DND-41 (cell line): ENCODE data around the gene C7orf33.
"Not testable (repeated sequence)": the region's sequence is repeated elsewhere in the genome, so short reads cannot be mapped to it uniquely, and the experiment has no call there.

ENCODE experiments used
- ATAC-seq: fragments of 200-7000 bp; cut with Tn5 transposase; 3 replicates; pipeline ENCODE4 v1.9.1; 2021; ENCODE audit warnings: low read depth; ENCODE audit not compliant: insufficient read depth
- DNase-seq: peaks from one replicate; pipeline ENCODE4 v3.0.0-alpha.2; 2020
- H2AFZ ChIP-seq: 2 replicates; pipeline ENCODE4 v1.6.0; 2012; ENCODE audit warnings: low read depth, low read length
- H3K27ac ChIP-seq: 2 replicates; pipeline ENCODE4 v1.5.1; 2012; ENCODE audit warnings: low read length, inconsistent platforms
- H3K27me3 ChIP-seq: fragments of 200-600 bp; sonication (generic); 2 replicates; pipeline ENCODE4 v1.6.0; 2012; ENCODE audit warnings: low read length, mild to moderate bottlenecking, inconsistent platforms; ENCODE audit not compliant: insufficient read depth, poor library complexity
- H3K36me3 ChIP-seq: 2 replicates; pipeline ENCODE4 v1.5.1; 2012; ENCODE audit warnings: low read length, inconsistent platforms; ENCODE audit not compliant: insufficient read depth
- H3K4me1 ChIP-seq: 2 replicates; pipeline ENCODE4 v1.5.1; 2012; ENCODE audit warnings: mild to moderate bottlenecking, low read length; ENCODE audit not compliant: insufficient read depth
- H3K4me2 ChIP-seq: 2 replicates; pipeline ENCODE4 v1.6.0; 2012; ENCODE audit warnings: mild to moderate bottlenecking, moderate library complexity, low read length, inconsistent platforms; ENCODE audit not compliant: insufficient read depth
- H3K4me3 ChIP-seq, 2 experiments: fragments of 200-600 bp in 1 of 2; shearing (Covaris generic) in 1 of 2; 2 replicates each; pipeline ENCODE4 v1.5.1; 2012 to 2016; ENCODE audit warnings: inconsistent platforms in 2 of 2, low read length in 2 of 2, mild to moderate bottlenecking in 2 of 2, low read depth in 1 of 2, moderate library complexity in 1 of 2
- H3K79me2 ChIP-seq: 2 replicates; pipeline ENCODE4 v1.6.0; 2012; ENCODE audit warnings: low read length, inconsistent platforms; ENCODE audit not compliant: insufficient read depth
- H3K9ac ChIP-seq: 2 replicates; pipeline ENCODE4 v1.6.0; 2012; ENCODE audit warnings: low read depth, mild to moderate bottlenecking, inconsistent platforms, low read length, moderate library complexity
- H3K9me3 ChIP-seq: 2 replicates; pipeline ENCODE4 v1.5.1; 2012; ENCODE audit warnings: low read length, moderate library complexity, mild to moderate bottlenecking, inconsistent platforms; ENCODE audit not compliant: insufficient read depth, severe bottlenecking
- H4K20me1 ChIP-seq: 2 replicates; pipeline ENCODE4 v1.6.0; 2012; ENCODE audit warnings: low read length; ENCODE audit not compliant: insufficient read depth
- EZH2 ChIP-seq: IDR thresholded peaks from 3 replicates; pipeline ENCODE4 v1.6.1; 2012; ENCODE audit warnings: borderline replicate concordance, low read depth, mild to moderate bottlenecking, moderate library complexity, low read length, inconsistent platforms; ENCODE audit not compliant: severe bottlenecking
- TF ChIP-seq, protein P1 (sequence below): IDR thresholded peaks from 2 replicates; pipeline ENCODE4 v1.5.1; 2012; ENCODE audit warnings: borderline replicate concordance, low read length, moderate library complexity, mild to moderate bottlenecking; ENCODE audit not compliant: poor library complexity, severe bottlenecking; ENCODE audit errors: extremely low read depth

C7orf33 gene

DNA sequence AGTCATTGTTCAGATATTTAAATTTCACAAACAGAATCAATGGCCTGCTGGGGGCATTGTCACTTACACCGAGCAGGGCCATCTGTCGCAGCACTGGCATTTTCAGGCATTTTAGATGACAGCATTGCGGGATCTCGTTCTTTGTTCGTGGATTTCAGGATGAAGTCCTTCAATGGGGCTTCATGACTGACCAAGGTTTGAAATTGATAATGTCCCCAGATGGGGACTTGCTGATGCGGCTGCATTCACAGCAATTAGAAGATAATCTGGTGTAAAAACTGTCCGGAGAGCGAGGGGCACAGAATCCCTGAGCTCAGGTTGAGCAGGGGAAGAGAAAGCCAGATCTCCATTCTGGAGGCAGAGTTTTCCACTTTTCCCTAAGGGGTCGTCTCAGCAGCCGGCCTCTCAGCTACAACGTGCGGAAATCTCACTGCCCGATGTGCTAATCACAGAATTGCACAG lies 1.9 kb upstream of the C7orf33 start:
- H2AFZ ChIP-seq, result no peak overlapping the region
- no peaks in the 10 kb centered on the region for H3K4me1 ChIP-seq
- no peaks in the 10 kb centered on the region for H3K36me3 ChIP-seq
- H3K4me3 ChIP-seq, result no peak overlapping the region
- no peak for ATAC-seq
- no peaks in the 10 kb centered on the region for H3K79me2 ChIP-seq
- H3K9me3 ChIP-seq, result no peaks in the 10 kb centered on the region
- no peak overlapping the region for H3K4me2 ChIP-seq
- H3K27me3 ChIP-seq, result peaks cover 18% of the 10 kb centered on the region
- H4K20me1 ChIP-seq, result no peaks in the 10 kb centered on the region; the same call in 1 of the 2 replicates
- no peak overlapping the region for H3K27ac ChIP-seq
- no peak for DNase-seq
- H3K9ac ChIP-seq, result no peak overlapping the region
- TF ChIP-seq EZH2, result no peak
- TF ChIP-seq, protein P1, sequence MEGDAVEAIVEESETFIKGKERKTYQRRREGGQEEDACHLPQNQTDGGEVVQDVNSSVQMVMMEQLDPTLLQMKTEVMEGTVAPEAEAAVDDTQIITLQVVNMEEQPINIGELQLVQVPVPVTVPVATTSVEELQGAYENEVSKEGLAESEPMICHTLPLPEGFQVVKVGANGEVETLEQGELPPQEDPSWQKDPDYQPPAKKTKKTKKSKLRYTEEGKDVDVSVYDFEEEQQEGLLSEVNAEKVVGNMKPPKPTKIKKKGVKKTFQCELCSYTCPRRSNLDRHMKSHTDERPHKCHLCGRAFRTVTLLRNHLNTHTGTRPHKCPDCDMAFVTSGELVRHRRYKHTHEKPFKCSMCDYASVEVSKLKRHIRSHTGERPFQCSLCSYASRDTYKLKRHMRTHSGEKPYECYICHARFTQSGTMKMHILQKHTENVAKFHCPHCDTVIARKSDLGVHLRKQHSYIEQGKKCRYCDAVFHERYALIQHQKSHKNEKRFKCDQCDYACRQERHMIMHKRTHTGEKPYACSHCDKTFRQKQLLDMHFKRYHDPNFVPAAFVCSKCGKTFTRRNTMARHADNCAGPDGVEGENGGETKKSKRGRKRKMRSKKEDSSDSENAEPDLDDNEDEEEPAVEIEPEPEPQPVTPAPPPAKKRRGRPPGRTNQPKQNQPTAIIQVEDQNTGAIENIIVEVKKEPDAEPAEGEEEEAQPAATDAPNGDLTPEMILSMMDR, result no peak

DNA sequence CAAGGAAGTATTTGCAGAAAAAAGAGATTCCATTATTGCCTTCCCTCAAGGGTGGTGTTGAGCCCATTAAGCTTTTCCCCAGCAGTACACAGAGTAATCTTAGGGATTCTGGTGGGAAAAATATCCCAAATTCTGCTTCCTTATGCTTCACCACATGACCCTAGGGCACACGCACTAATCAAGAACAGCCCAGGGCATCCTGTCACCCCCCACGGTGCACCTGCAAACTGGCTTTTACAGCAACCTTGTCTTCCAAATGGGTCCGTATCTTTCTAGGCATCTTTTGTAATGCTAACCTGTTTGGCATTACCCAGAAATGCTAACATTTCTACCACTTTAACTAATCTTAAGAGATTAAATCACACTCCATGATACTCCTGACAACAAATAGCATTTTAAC lies 926 bp upstream of the C7orf33 start:
- ATAC-seq (no peak), DNase-seq (no peak)
- no peak overlapping the region for H3K4me2 ChIP-seq
- H3K36me3 ChIP-seq, result no peaks in the 10 kb centered on the region
- H3K79me2 ChIP-seq, result no peaks in the 10 kb centered on the region
- H3K4me1 ChIP-seq, result no peaks in the 10 kb centered on the region
- H3K9me3 ChIP-seq, result no peaks in the 10 kb centered on the region
- H4K20me1 ChIP-seq, result no peaks in the 10 kb centered on the region; the same call in 1 of the 2 replicates
- no peak overlapping the region for H3K4me3 ChIP-seq
- no peak overlapping the region for H2AFZ ChIP-seq
- H3K27me3 ChIP-seq, result peaks cover 13% of the 10 kb centered on the region
- H3K9ac ChIP-seq, result no peak overlapping the region
- TF ChIP-seq, protein P1, result no peak
- no peak for TF ChIP-seq EZH2
- H3K27ac ChIP-seq, result no peak overlapping the region

DNA sequence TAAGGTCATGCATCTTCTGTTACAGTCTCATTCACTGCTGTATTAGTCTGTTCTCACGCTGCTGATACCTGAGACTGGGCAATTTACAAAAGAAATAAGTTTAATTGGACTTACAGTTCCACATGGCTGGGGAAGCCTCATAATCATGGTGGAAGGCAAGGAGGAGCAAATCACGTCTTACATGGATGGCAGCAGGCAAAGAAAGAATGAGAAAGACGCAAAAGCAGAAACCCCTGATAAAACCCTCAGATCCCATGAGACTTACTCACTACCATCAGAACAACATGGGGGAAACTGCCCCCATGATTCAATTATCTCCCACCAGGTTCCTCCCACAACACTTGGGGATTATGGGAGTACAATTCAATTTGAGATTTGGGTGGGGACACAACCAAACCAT lies 5.8 kb downstream of the C7orf33 start:
- not testable (repeated sequence) for H3K27ac ChIP-seq, H3K9me3 ChIP-seq, H3K9ac ChIP-seq, H2AFZ ChIP-seq, H3K36me3 ChIP-seq, H3K4me1 ChIP-seq, H3K4me3 ChIP-seq, H3K27me3 ChIP-seq, H4K20me1 ChIP-seq, H3K4me2 ChIP-seq, ATAC-seq, DNase-seq, H3K79me2 ChIP-seq

DNA sequence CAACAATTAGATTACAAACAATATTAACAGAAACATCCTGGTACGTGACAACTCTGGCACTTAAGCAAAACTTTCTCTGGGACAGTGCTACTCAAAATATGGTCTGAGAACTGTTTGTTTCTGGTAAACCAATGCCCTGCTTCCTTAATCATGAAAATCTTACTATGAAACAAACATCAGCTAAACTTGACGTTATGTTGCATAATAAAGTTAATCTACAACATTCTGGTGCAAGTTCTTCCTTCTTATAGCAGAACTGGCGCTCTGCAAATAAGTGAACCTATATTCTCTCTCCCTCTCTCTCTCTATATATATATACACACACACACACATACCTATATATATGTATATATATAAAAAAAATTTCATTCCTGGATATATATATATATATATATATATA lies 7.8 kb downstream of the C7orf33 start:
- Histone ChIP-seq H3K4me2 (no peak overlapping the region), H3K27me3 (peaks cover 3% of the 10 kb centered on the region), H4K20me1 (no peaks in the 10 kb centered on the region), H3K79me2 (no peaks in the 10 kb centered on the region), H3K9me3 (no peaks in the 10 kb centered on the region), H2AFZ (no peak overlapping the region), H3K4me3 (no peak overlapping the region), H3K36me3 (no peaks in the 10 kb centered on the region), H3K9ac (no peak overlapping the region), H3K27ac (no peak overlapping the region), H3K4me1 (no peaks in the 10 kb centered on the region)
- DNase-seq (no peak), ATAC-seq (no peak)
- no peak for TF ChIP-seq EZH2
- TF ChIP-seq, protein P1, result no peak
